Erythroblast (primary cell): ENCODE measurements around the gene GNGT1.

Experiments used
- GATA1 ChIP-seq: IDR thresholded peaks from 2 replicates; pipeline ENCODE4 v1.6.1; 2011; ENCODE audit warnings: low read depth, mild to moderate bottlenecking, control low read depth, low read length, moderate library complexity
- POLR2A ChIP-seq: IDR thresholded peaks from 2 replicates; pipeline ENCODE4 v1.6.1; 2011; ENCODE audit warnings: mild to moderate bottlenecking, low read length

GRCh38 chr7:93897680-93898079 is 8.7 kb upstream of the GNGT1 start:
- TF ChIP-seq POLR2A = no peak
- no peak for TF ChIP-seq GATA1
